Stimulated activated CD8-positive, alpha-beta memory T cell treated with anti-CD3 and anti-CD28 coated beads, Interleukin-4, amount 100 ng/mL, for 4 hours (primary cell): Measurements from ENCODE around the gene TRIM15.

ENCODE experiments used
- DNase-seq, 2 donors: peaks; one replicate each; pipeline ENCODE4 v3.0.0-alpha.2; 2020; ENCODE audit warnings: low read depth in 2 of 2, low spot score in 1 of 2

The TRIM15 gene

GRCh38 chr6:30145818-30146217 is 17.5 kb upstream of the TRIM15 start:
- DNase-seq, result no peak

GRCh38 chr6:30147096-30147495 is 16.2 kb upstream of the TRIM15 start:
- DNase-seq, result no peak

GRCh38 chr6:30149234-30149633 is 14.1 kb upstream of the TRIM15 start:
- no peak for DNase-seq

- no peak for DNase-seq
These were observed 13.3 kb upstream of the TRIM15 start for GRCh38 chr6:30149858-30150550.

GRCh38 chr6:30150671-30151395 is 12.5 kb upstream of the TRIM15 start:
- DNase-seq, result no peak

- DNase-seq, result no peak
These were observed 11.8 kb upstream of the TRIM15 start for GRCh38 chr6:30151580-30151979.

GRCh38 chr6:30152016-30152673 is 11.2 kb upstream of the TRIM15 start:
- no peak for DNase-seq

GRCh38 chr6:30152910-30153610 is 10.3 kb upstream of the TRIM15 start:
- DNase-seq, result no peak

- no peak for DNase-seq
These were observed 9.3 kb upstream of the TRIM15 start for GRCh38 chr6:30154061-30154460.

GRCh38 chr6:30154709-30155519 is 8.4 kb upstream of the TRIM15 start:
- no peak for DNase-seq

GRCh38 chr6:30155520-30156261 is 7.7 kb upstream of the TRIM15 start:
- DNase-seq, result no peak

- DNase-seq, result no peak
These were observed 7.1 kb upstream of the TRIM15 start for GRCh38 chr6:30156262-30156599.

- no peak for DNase-seq
These were observed 6.6 kb upstream of the TRIM15 start for GRCh38 chr6:30156774-30157173.

GRCh38 chr6:30157581-30157980 is 5.8 kb upstream of the TRIM15 start:
- DNase-seq, result no peak

GRCh38 chr6:30157999-30158398 is 5.3 kb upstream of the TRIM15 start:
- DNase-seq, result no peak

GRCh38 chr6:30158475-30159040 is 4.8 kb upstream of the TRIM15 start:
- no peak for DNase-seq

- no peak for DNase-seq
These were observed 3.1 kb upstream of the TRIM15 start for GRCh38 chr6:30160008-30160784.

GRCh38 chr6:30160785-30161531 is 2.4 kb upstream of the TRIM15 start, which contains the start of gene TRIM10:
TSS of gene TRIM10 (minus strand) at chr6:30161211. CDS start at chr6:30160858, 353 bp downstream.
- no peak for DNase-seq
